CD1c-positive myeloid dendritic cell (primary cell): ENCODE data around the gene NONO.
"Not testable (repeated sequence)": the region's sequence is repeated elsewhere in the genome, so short reads cannot be mapped to it uniquely, and the experiment has no call there.

Experiments
- DNase-seq: peaks from one replicate; pipeline ENCODE4 v3.0.0-alpha.2; 2016; ENCODE audit errors: extremely low spot score

NONO gene, protein sequence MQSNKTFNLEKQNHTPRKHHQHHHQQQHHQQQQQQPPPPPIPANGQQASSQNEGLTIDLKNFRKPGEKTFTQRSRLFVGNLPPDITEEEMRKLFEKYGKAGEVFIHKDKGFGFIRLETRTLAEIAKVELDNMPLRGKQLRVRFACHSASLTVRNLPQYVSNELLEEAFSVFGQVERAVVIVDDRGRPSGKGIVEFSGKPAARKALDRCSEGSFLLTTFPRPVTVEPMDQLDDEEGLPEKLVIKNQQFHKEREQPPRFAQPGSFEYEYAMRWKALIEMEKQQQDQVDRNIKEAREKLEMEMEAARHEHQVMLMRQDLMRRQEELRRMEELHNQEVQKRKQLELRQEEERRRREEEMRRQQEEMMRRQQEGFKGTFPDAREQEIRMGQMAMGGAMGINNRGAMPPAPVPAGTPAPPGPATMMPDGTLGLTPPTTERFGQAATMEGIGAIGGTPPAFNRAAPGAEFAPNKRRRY

DNA sequence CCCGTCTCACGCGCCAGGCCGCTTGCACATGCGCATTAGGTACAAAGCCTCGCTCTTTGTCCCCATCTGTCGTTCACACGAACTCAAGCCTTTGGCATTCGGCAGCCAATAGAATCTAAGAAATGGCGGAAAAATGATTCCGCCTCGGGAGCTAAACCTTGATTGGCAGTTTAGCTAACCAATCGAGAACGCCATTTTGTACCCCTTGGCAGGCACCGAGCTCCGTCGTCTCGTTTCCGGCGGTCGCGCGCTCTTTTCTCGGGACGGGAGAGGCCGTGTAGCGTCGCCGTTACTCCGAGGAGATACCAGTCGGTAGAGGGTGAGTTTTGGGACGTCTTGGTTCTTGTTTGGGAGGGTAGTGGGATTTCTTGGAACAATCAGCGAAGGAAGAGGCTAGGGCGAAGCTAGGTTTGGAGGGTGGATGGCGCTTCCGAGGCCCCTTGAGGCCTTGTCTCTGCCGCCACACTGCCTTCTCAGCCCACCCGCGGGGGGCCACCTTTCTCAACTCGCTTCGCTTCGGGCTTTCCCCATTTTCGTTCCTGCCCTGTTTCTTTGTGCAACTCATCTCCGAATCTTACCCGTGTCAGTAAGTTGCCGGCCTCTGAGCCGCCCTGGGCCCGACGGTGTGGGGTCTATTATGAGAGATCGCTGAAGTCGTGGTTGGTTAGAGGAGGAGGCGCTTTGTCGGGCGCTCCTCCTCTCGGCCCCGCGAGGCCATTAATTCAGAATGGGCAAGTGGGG lies at the start of gene NONO:
TSS of gene NONO (plus strand) at position 233 of the 741 bp plus-strand sequence. CDS start 7,003 bp downstream, outside the sequence.
- DNase-seq: peak; percentile 97

- DNase-seq: no peak
Observed at GRCh38 chrX:71235482-71235881, 48.0 kb upstream of the NONO start.

GRCh38 chrX:71236836-71237235 lies 46.6 kb upstream of the NONO start:
- DNase-seq: peak; percentile 45

GRCh38 chrX:71239781-71240180 lies 43.7 kb upstream of the NONO start:
- DNase-seq: peak; percentile 45

- peak; percentile 14 for DNase-seq
Observed at GRCh38 chrX:71241301-71241700, 42.1 kb upstream of the NONO start.

GRCh38 chrX:71244359-71245128 lies 38.9 kb upstream of the NONO start:
- no peak for DNase-seq

DNA sequence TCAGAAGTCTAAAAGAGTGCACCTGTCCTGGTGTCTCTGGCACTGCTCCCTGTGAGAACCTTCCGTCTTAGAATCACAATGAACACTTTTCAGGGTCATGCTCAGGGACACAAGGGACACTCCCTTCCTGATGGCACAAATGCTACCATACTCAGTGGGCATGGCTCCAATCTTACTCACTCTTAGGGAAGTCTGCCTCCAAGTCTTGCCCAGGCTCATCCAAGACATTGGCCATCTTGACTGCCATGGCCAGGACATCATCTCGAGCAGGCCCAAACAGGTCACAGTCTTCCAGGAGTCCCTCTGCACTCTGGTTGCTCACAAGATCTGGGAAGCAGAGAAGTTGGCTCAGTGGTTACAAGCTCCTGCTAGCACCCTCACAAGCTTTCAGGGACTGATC lies 38.3 kb upstream of the NONO start:
- no peak for DNase-seq

- peak; percentile 20 for DNase-seq
Observed at GRCh38 chrX:71250841-71251240, 32.6 kb upstream of the NONO start.

DNA sequence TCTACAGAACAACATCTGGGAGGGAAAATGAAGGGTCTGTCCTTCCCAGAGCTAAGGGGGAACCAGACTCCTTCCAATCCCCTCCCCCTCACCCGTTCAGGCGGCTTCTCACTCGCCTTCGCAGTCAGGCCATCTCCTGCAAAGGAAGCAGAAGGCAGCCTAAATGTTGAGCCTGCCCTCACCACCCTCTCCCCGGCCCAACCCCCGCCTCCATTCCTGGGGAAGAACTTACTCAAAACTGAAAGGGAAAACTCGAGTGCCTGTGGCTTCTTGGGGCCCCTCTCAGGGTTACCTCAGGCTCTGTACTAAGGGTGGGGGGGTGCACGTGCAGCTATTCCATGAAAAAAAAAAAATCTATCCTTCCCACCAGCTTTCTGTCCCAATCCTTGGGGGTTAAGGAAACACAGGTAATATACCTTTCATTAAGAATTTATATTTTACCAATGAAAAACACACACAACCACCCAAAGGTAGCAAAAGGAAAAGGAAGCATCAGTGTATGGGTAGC lies 31.9 kb upstream of the NONO start:
- DNase-seq: peak; percentile 30

- no peak for DNase-seq
Observed at GRCh38 chrX:71252221-71252620, 31.2 kb upstream of the NONO start.

- DNase-seq: peak; percentile 28
Observed at GRCh38 chrX:71253253-71254091, 30.0 kb upstream of the NONO start.

GRCh38 chrX:71254092-71254963 lies 29.1 kb upstream of the NONO start, which contains the start of gene ZMYM3:
Gene ZMYM3 (minus strand): TSS chrX:71254140. CDS start chrX:71253255, 885 bp downstream.
- peak; percentile 82 for DNase-seq

DNA sequence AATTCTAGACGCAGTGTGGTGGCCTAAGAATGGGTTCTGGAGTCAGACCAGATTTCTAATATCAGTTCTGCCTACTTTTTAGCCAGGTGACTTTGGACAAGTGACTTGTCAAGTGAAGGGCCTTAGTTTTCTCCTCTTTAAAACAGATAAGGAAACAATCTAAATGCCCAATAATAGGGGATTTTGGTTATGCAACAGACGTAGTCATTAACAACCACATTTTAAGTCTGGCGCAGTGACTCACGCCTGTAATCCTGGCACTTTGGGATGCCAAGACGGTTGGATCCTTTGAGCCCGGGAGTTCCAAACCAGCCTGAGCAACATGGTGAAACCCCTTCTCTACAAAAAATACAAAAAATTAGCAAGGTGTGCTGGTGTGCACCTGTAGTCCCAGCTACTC lies 27.4 kb upstream of the NONO start:
- DNase-seq: no peak

- DNase-seq: no peak
Observed at GRCh38 chrX:71256856-71257255, 26.6 kb upstream of the NONO start.

DNA sequence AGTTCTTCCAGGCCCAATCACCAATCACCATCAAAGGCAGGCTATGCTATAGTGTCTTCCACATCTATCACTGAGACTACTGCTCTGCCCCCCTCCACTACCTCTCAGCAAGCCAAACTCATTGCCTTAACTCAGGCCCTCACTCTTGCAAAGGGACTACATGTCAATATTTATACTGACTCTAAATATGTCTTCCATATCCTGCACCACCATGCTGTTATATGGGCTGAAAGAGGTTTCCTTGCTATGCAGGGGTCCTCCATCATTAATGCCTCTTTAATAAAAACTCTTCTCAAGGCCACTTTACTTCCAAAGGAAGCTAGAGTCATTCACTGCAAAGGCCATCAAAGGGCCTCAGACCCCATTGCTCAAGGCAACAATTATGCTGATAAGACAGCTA lies 14.8 kb upstream of the NONO start:
- DNase-seq: not testable (repeated sequence)

GRCh38 chrX:71269801-71270395 lies 13.5 kb upstream of the NONO start:
- no peak for DNase-seq

DNA sequence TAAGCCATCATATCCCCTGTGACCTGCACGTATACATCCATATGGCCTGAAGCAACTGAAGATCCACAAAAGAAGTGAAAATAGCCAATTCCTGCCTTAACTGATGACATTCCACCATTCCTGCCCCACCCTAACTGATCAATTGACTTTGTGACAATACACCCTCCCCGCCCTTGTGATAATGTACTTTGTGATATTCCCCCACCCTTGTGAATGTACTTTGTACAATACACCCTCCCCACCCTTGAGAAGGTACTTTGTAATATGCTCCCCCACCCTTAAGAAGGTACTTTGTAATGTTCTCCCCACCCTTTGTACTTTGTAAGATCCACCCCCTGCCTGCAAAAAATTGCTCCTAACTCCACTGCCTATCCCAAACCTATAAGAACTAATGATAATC lies 11.1 kb upstream of the NONO start:
- not testable (repeated sequence) for DNase-seq

DNA sequence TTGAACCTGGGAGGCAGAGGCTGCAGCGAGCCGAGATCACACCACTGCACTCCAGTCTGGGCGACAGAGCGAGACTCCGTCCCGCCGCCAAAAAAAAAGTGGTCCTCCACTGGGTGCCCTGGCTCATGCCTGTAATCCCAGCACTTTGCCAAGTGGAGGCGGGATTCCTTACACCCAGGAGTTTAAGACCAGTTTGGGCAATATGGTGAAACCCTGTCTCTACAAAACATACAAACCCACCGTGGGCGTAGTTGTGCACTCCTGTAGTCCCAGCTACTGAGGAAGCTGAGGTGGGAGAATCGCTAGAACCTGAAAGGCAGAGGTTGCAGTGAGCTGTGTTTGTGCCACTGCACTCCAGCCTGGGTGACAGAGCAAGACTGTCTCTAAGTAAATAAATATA lies 2.1 kb upstream of the NONO start:
- DNase-seq: peak; percentile 14
